SHP77 (cell line): ENCODE data around the gene MT1B.
"Not testable (repeated sequence)": the region's sequence is repeated elsewhere in the genome, so short reads cannot be mapped to it uniquely, and the experiment has no call there.

Source experiments
- DNase-seq, 2 experiments: peaks; one replicate each; lab custom pipeline; 2025; lab: John Stamatoyannopoulos, UW

The MT1B gene

DNA sequence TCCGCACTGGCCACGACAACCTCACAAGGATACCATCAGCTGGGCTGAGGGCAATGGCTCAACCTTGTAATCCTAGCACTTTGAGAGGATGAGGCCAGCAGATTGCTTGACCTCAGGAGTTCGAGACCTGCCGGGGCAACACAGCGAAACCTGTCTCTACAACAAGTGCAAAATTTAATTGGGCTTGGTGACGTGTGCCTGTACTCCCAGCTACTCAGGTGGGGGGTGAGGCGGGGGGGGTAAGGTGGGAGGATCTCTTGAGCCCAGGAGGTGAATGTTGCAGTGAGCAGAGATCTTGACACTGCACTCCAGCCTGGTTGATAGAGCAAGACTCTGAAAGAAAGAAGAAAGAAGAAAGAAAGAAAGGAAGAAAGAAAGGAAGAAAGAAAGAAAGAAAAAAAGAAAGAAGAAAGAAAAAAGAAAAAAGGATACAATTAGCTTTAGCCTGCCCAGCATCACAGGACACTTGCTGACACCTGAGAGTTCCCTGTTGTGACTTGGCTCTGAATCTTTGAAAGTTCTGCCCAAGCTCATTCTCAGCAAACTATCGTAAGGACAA, 31.3 kb upstream of the MT1B start:
- no peak for DNase-seq

DNA sequence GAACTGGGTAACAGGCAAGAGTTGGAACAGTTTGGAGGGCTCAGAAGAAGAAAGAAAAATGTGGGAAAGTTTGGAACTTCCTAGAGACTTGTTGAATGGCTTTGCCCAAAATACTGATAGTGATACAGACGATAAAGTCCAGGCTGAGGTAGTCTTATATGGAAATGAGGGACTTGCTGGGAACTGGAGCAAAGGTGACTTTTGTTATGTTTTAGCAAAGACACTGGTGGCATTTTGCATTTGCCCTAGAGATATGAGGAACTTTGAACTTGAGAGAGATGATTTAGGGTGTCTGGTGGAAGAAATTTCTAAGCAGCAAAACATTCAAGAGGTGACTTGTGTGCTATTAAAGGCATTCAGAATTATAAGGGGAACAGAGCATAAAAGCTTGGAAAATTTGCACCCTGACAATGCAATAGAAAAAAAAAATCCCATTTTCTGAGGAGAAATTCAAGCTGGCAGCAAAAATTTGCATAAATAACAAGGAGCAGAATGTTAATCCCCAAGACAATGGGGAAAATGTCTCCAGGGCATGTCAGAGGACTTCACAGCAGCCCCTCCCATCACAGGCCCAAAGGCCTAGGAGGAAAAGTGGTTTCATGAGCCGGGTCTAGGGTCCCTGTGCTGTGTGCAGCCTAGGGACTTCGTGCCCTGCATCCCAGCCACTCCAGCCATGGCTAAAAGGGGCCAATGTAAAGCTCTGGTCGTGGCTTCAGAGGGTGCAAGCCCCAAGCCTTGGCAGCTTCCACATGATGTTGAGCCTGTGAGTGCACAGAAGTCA, 29.8 kb upstream of the MT1B start:
- not testable (repeated sequence) for DNase-seq

DNA sequence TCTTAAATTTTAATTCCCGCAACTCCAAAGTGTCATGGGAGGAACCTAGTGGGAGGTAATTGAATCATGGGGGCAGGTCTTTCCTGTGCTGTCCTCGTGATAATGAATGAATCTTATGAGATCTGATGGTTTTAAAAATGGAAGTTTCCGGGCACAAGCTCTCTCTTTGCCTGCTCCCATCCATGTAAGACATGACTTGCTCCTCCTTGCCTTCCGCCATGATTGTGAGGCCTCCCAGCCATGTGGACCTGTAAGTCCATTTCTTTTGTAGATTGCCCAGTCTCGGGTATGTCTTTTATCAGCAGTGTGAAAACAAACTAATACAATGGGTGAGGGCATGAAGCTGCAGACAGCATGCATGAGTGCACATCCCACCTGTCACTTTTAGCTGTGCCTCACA, 28.5 kb upstream of the MT1B start:
- not testable (repeated sequence) for DNase-seq

- DNase-seq = no peak
Measured at GRCh38 chr16:56623637-56624036, 28.0 kb upstream of the MT1B start.

- no peak for DNase-seq
Measured at GRCh38 chr16:56625140-56625942, 26.3 kb upstream of the MT1B start, which contains the start of gene MT1E. Gene MT1E, plus strand, starts transcription at chr16:56625781. Its CDS starts 71 bp downstream, at chr16:56625852.

GRCh38 chr16:56625943-56626654, 25.6 kb upstream of the MT1B start:
- no peak for DNase-seq

- no peak for DNase-seq
Measured at GRCh38 chr16:56626685-56627084, 25.0 kb upstream of the MT1B start.

DNA sequence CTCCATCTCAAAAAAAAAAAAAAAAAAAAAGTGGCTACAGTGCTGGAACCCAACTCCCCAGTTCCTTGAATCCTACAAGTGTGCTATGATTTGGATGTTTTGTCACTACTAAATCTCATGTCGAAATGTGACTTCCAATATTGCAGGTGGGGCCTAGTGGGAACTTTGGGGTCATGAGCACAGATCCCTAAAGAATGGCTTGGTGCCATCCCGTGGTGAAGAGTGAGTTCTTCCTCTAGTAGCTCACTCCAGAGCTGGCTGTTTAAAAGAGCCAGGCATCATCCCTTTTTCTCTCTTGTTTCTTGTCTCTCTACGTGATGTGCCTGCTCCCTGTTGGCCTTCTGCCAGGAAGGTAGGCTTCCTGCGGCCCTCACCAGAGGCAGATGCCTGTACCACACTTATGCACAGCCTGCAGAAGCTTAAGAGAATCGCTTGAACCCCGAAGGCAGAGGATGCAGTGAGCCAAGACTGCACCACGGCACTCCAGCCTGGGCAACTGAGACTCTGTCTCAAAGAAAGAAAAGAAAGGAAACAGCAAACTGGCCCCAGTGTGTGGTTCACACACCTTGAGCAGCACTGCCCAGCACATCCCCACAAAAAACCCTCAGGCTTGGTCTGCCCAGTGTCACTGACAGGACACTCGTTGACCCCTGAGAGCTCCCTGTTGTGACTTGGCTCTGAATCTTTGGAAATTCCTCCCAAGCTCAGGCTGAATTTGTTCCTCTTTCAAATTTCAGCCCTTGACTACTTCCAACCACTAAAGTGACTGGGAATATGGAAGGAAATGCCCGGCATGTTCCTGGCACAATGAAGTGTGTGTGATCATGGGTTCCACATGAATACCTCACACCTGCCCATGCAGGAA, 23.0 kb upstream of the MT1B start:
- DNase-seq = no peak

DNA sequence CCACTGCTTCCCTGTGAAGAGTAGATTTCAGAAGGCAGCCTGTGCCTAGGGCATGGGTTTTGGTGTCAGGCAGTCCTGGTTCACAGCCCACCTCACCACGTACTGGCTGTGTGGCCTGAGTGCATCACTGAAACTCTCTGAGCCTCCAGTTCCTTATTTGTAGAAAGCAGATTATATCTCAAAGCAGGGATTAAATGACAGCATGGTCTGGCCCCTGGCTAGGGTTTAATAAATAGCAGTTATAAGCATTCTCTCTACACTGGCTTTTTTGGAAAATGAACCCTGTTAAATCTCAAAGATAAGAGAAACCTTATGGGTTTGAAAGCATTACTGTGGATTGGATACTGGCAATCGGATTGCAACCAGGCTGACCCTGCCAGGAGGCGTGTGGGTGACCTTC, 22.2 kb upstream of the MT1B start:
- DNase-seq = no peak

DNA sequence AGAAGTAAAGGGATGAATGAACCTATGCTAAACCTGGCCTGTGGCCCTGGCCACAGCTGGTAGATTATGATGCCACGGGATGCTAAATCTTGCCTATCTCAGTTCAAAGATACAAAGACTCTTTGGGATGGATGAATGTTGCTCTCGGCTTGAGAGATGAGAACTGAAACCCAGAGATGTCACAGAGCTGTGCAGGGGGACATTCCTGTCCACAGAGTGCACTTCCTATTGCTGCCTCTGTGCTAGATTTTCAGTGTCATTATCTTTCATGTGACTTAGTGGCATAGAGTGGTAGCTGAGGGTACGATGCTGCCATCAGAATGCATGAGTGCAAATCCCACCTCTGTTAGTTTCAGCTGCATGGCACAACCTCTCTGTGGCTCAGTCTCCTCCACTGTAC, 21.6 kb upstream of the MT1B start:
- DNase-seq = no peak

- DNase-seq = no peak
Measured at GRCh38 chr16:56631197-56631596, 20.5 kb upstream of the MT1B start.

GRCh38 chr16:56631832-56632155, 19.9 kb upstream of the MT1B start:
- DNase-seq = no peak

- no peak for DNase-seq
Measured at GRCh38 chr16:56632156-56632847, 19.4 kb upstream of the MT1B start, which contains the start of gene MT1M. Gene MT1M, plus strand, starts transcription at chr16:56632659. Its CDS starts 73 bp downstream, at chr16:56632732.

GRCh38 chr16:56632848-56633365, 18.8 kb upstream of the MT1B start:
- no peak for DNase-seq

DNA sequence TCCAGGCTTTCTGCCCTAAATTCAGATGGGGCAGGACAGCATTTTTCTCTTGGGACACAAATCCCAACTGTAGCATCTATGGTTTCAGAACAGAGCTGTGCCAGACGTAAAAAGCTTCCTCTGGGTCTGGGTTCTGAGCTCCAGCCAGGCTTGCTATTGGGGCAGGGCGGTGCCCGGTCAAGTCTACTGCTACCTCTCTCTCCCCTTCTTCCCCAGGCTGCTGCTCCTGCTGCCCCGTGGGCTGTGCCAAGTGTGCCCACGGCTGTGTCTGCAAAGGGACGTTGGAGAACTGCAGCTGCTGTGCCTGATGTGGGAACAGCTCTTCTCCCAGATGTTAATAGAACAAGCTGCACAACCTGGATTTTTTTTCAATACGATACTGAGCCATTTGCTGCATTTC, 18.2 kb upstream of the MT1B start:
- no peak for DNase-seq

DNA sequence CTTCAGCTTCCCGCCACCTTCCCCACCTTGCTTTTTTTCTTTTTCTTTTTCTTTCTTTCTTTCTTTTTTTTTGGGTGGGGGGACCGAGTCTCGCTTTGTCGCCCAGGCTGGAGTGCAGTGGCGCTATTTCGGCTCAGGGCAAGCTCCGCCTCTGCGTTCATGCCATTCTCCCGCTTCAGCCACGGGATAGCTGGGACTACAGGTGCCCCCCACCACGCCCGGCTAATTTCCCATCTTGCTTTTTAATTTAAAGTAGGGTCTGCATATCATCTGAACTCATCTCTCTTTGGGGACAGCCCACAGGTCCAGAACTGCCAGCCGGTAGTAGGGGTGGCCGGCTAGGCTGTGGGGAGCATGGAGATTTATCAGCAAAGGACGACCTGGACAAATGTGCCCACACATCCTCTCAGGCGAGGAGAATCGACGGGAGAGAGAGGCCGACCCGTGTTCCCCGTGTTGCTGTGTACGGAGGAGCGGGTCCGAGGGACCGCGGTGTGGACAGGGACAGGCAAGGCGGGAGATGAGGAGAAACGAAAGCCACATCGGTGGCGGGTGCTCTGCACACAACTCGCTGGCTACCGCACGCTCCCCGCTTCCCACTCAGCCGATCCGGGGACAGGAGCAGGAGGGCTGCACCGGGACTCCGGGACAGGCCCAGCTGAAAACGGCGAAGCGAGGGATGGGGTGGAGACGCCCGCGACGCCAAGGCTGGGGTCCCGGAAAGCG, 16.8 kb upstream of the MT1B start:
- no peak for DNase-seq

- DNase-seq = no peak
Measured at GRCh38 chr16:56635441-56635967, 16.2 kb upstream of the MT1B start.

DNA sequence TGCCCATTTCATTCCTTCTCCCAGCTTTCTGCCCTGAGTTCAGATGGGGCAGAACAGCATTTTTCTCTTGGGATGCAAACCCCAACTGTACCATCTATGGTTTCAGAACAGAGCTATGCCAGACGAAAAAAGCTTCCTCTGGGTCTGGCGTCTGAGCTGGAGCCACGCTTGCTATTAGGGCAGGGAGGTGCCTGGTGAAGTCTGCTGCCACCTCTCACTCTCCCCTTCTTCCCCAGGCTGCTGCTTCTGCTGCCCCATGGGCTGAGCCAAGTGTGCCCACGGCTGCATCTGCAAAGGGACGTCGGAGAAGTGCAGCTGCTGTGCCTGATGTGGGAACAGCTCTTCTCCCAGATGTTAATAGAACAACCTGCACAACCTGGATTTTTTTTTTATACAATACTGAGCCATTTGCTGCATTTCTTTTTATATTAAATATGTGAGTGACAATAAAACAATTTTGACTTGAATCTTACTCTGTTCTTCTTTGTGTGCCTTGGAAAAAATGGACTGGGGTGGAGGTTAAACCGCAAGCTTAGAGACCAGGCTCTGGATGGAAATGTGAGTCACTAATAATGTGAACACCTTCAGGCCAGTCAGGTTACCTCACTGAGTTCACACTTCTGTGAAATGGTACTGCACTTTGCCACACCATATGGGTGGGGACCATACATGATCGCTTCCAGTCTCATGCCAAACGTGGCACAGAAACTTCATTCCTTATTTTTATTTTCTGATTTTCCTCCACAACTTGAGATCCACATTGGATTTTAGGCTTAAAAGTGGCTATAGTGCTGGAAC, 14.9 kb upstream of the MT1B start:
- no peak for DNase-seq
